H1 (cell line): ENCODE results near the gene PRRX2. TPM values are rescaled to one million over a fixed set of nuclear protein-coding genes. Genes with fewer than 3 reads are reported as not detected.
A peak's percentile ranks its signal among the peaks of the same experiment; 100 is the strongest.

Experiments
- CTCF ChIA-PET: fragments of 300-600 bp; sonication (Branson Sonifier 250); formaldehyde crosslinking; loops from one replicate; lab custom pipeline; 2021; ENCODE audit not compliant: partially characterized antibody; lab: Charles Lee
- POLR2A ChIA-PET: fragments of 300-600 bp; sonication (Branson Sonifier 250); formaldehyde crosslinking; loops from one replicate; lab custom pipeline; 2021; ENCODE audit warnings: inconsistent platforms; ENCODE audit not compliant: partially characterized antibody; lab: Charles Lee
- DNase-seq, 2 experiments: peaks; one replicate each; pipeline versions ENCODE4 v3.0.0 to v3.0.0-alpha.2; 2010 to 2022; ENCODE audit warnings: low spot score in 2 of 2, low read depth in 1 of 2, mixed read lengths in 1 of 2
- FAIRE-seq: peaks from 2 replicates; lab custom pipeline; 2011; peaks lifted over from hg19 to GRCh38; lab: Jason Lieb, UNC
- H2AFZ ChIP-seq: 2 replicates; pipeline ENCODE4 v1.8.1; 2012; ENCODE audit warnings: low read length, inconsistent platforms
- H2AK5ac ChIP-seq: 2 replicates; pipeline ENCODE4 v1.6.1; 2013; ENCODE audit warnings: low read depth, low read length
- H2BK120ac ChIP-seq: replicated peaks from 2 replicates; pipeline ENCODE3; 2013; ENCODE audit warnings: low read depth, low read length, inconsistent platforms
- H2BK12ac ChIP-seq: 2 replicates; pipeline ENCODE4 v1.6.1; 2013; ENCODE audit warnings: low read depth, low read length
- H2BK15ac ChIP-seq: 2 replicates; pipeline ENCODE4 v1.6.1; 2013; ENCODE audit warnings: low read length
- H2BK20ac ChIP-seq: 2 replicates; pipeline ENCODE4 v1.6.1; 2013; ENCODE audit warnings: low read length
- H2BK5ac ChIP-seq: 2 replicates; pipeline ENCODE4 v1.6.1; 2013; ENCODE audit warnings: low read depth, low read length
- H3K14ac ChIP-seq: 2 replicates; pipeline ENCODE4 v1.6.1; 2013; ENCODE audit warnings: inconsistent platforms; ENCODE audit not compliant: insufficient read length
- H3K18ac ChIP-seq: 2 replicates; pipeline ENCODE4 v1.6.1; 2013; ENCODE audit warnings: low read length; ENCODE audit errors: extremely low read depth
- H3K23ac ChIP-seq: 2 replicates; pipeline ENCODE4 v1.6.1; 2013; ENCODE audit warnings: inconsistent platforms; ENCODE audit not compliant: insufficient read length
- H3K23me2 ChIP-seq: 2 replicates; pipeline ENCODE4 v1.6.1; 2013; ENCODE audit warnings: low read depth, low read length
- H3K27ac ChIP-seq: 2 replicates; pipeline ENCODE4 v1.6.1; 2011; ENCODE audit warnings: low read depth, low read length, inconsistent platforms
- H3K27me3 ChIP-seq, 4 experiments: replicated peaks in 1 of 4; 1 replicate in 1 of 4; 2 replicates in 3 of 4; pipeline versions ENCODE4 v1.6.1 to v1.8.1; 2011 to 2013; ENCODE audit warnings: low read length in 3 of 4, mild to moderate bottlenecking in 3 of 4, inconsistent platforms in 2 of 4, mixed read lengths in 2 of 4, moderate library complexity in 1 of 4; ENCODE audit not compliant: control insufficient read depth in 3 of 4, insufficient read depth in 3 of 4; ENCODE audit errors: extremely low read depth in 1 of 4
- H3K36me3 ChIP-seq, 4 experiments: 2 replicates each; pipeline versions ENCODE4 v1.6.1 to v1.8.1; 2011 to 2013; ENCODE audit warnings: mild to moderate bottlenecking in 4 of 4, low read length in 3 of 4, moderate library complexity in 2 of 4, control low read depth in 1 of 4, inconsistent platforms in 1 of 4; ENCODE audit not compliant: insufficient read depth in 4 of 4, control insufficient read depth in 2 of 4
- H3K4ac ChIP-seq: replicated peaks from 2 replicates; pipeline ENCODE3; 2013; ENCODE audit warnings: low read length, low read depth, mixed read lengths, inconsistent platforms; ENCODE audit not compliant: insufficient read length
- H3K4me1 ChIP-seq, 4 experiments: replicated peaks in 1 of 4; 1 replicate in 1 of 4; 2 replicates in 3 of 4; pipeline versions ENCODE4 v1.6.1 to v1.8.1; 2011 to 2013; ENCODE audit warnings: low read length in 3 of 4, inconsistent platforms in 2 of 4, mixed read lengths in 1 of 4; ENCODE audit not compliant: insufficient read depth in 4 of 4, control insufficient read depth in 3 of 4
- H3K4me2 ChIP-seq, 2 experiments: 2 replicates each; pipeline versions ENCODE4 v1.6.1 to v1.8.1; 2011 to 2013; ENCODE audit warnings: low read depth in 2 of 2, low read length in 2 of 2, control low read depth in 1 of 2, inconsistent platforms in 1 of 2, mild to moderate bottlenecking in 1 of 2; ENCODE audit not compliant: insufficient read depth in 1 of 2
- H3K4me3 ChIP-seq, 4 experiments: fragments of 200-600, 300-600 bp in 1 of 4; sonication (generic), shearing (Covaris generic), sonication (Bioruptor Twin) in 1 of 4; 2 replicates each; pipeline versions ENCODE4 v1.5.1 to v1.8.1; 2011 to 2016; ENCODE audit warnings: low read length in 4 of 4, low read depth in 3 of 4, control low read depth in 2 of 4, inconsistent platforms in 2 of 4, mild to moderate bottlenecking in 2 of 4, mixed read lengths in 1 of 4, moderate library complexity in 1 of 4; ENCODE audit not compliant: insufficient read depth in 2 of 4; ENCODE audit errors: extremely low read depth in 1 of 4
- H3K56ac ChIP-seq: replicated peaks from 2 replicates; pipeline ENCODE3; 2013; ENCODE audit warnings: low read depth, mild to moderate bottlenecking, mixed read lengths, low read length, inconsistent platforms; ENCODE audit not compliant: insufficient read length
- H3K79me1 ChIP-seq: 2 replicates; pipeline ENCODE4 v1.6.1; 2013; ENCODE audit warnings: low read depth, low read length, control low read depth
- H3K79me2 ChIP-seq, 2 experiments: 2 replicates each; pipeline versions ENCODE4 v1.6.1 to v1.8.1; 2012 to 2013; ENCODE audit warnings: low read length in 2 of 2, mild to moderate bottlenecking in 2 of 2, inconsistent platforms in 1 of 2; ENCODE audit not compliant: insufficient read depth in 2 of 2, control insufficient read depth in 1 of 2
- H3K9ac ChIP-seq, 4 experiments: replicated peaks in 1 of 4; 1 replicate in 1 of 4; 2 replicates in 3 of 4; pipeline versions ENCODE4 v1.6.1 to v1.8.1; 2011 to 2013; ENCODE audit warnings: low read depth in 3 of 4, low read length in 3 of 4, control low read depth in 2 of 4, mild to moderate bottlenecking in 2 of 4, moderate library complexity in 2 of 4, inconsistent platforms in 1 of 4; ENCODE audit errors: extremely low read depth in 1 of 4
- H3K9me3 ChIP-seq, 2 experiments: 2 replicates each; pipeline versions ENCODE4 v1.6.1 to v1.8.1; 2012 to 2013; ENCODE audit warnings: mild to moderate bottlenecking in 2 of 2, moderate library complexity in 2 of 2, control low read depth in 1 of 2, inconsistent platforms in 1 of 2, low read depth in 1 of 2, low read length in 1 of 2, mixed read lengths in 1 of 2; ENCODE audit not compliant: insufficient read depth in 2 of 2
- H4K20me1 ChIP-seq, 2 experiments: replicated peaks in 1 of 2; 2 replicates each; pipeline versions ENCODE3 to v1.8.1; 2011 to 2013; ENCODE audit warnings: inconsistent platforms in 2 of 2, low read length in 2 of 2, mild to moderate bottlenecking in 1 of 2; ENCODE audit not compliant: insufficient read depth in 2 of 2, control insufficient read depth in 1 of 2
- H4K5ac ChIP-seq: 2 replicates; pipeline ENCODE4 v1.6.1; 2013; ENCODE audit warnings: low read length, low read depth, mixed read lengths, inconsistent platforms; ENCODE audit not compliant: insufficient read length
- H4K8ac ChIP-seq: 2 replicates; pipeline ENCODE4 v1.8.0; 2013; ENCODE audit warnings: mild to moderate bottlenecking, moderate library complexity, low read length, inconsistent platforms; ENCODE audit not compliant: insufficient read depth; ENCODE audit errors: extremely low read depth
- H4K91ac ChIP-seq: replicated peaks from 2 replicates; pipeline ENCODE3; 2013; ENCODE audit warnings: low read length, mixed read lengths, inconsistent platforms; ENCODE audit not compliant: insufficient read length
- BACH1 ChIP-seq: IDR thresholded peaks from 2 replicates; pipeline ENCODE4 v1.6.1; 2012; ENCODE audit warnings: low read length, improper control_type of control experiment
- CHD1 ChIP-seq: IDR thresholded peaks from 2 replicates; pipeline ENCODE4 v1.6.1; 2012; ENCODE audit warnings: low read depth, low read length, improper control_type of control experiment
- HDAC2 ChIP-seq, 2 experiments: fragments of 300-600 bp in 1 of 2; sonication (generic) in 1 of 2; IDR thresholded peaks; 2 replicates each; pipeline ENCODE4 v1.6.1; 2011 to 2012; ENCODE audit warnings: low read depth in 2 of 2, low read length in 2 of 2, mild to moderate bottlenecking in 2 of 2, moderate library complexity in 2 of 2, borderline replicate concordance in 1 of 2, inconsistent platforms in 1 of 2
- JUN ChIP-seq: IDR thresholded peaks from 2 replicates; pipeline ENCODE4 v1.6.1; 2011; ENCODE audit warnings: low read depth, mild to moderate bottlenecking, improper control_type of control experiment, low read length
- NRF1 ChIP-seq: IDR thresholded peaks from 2 replicates; pipeline ENCODE4 v1.6.1; 2011; ENCODE audit warnings: mild to moderate bottlenecking, low read depth, low read length, improper control_type of control experiment
- POU5F1 ChIP-seq: IDR thresholded peaks from 2 replicates; pipeline ENCODE4 v1.6.1; 2011; ENCODE audit warnings: low read depth, mild to moderate bottlenecking, low read length, moderate library complexity
- RFX5 ChIP-seq: IDR thresholded peaks from 2 replicates; pipeline ENCODE4 v1.6.1; 2011; ENCODE audit warnings: low read depth, low read length, improper control_type of control experiment, borderline replicate concordance
- SP1 ChIP-seq: IDR thresholded peaks from 2 replicates; pipeline ENCODE4 v1.6.1; 2011; ENCODE audit warnings: low read depth, low read length
- SRF ChIP-seq: IDR thresholded peaks from 2 replicates; pipeline ENCODE4 v1.6.1; 2011; ENCODE audit warnings: mild to moderate bottlenecking, low read depth, low read length, moderate library complexity
- TCF12 ChIP-seq: IDR thresholded peaks from 2 replicates; pipeline ENCODE4 v1.6.1; 2011; ENCODE audit warnings: low read depth, mild to moderate bottlenecking, low read length
- TEAD4 ChIP-seq: IDR thresholded peaks from 2 replicates; pipeline ENCODE4 v1.6.1; 2012; ENCODE audit warnings: low read depth, low read length, inconsistent platforms, mixed read lengths
- WGBS, 2 experiments: shearing (Covaris generic) in 1 of 2; methylation state at CpG; one replicate each; pipeline versions ENCODE4 v1.1.6 to v1.1.7; 2013 to 2015; ENCODE audit warnings: low lambda C conversion rate in 2 of 2, mixed read lengths in 2 of 2, inconsistent platforms in 1 of 2, low coverage in 1 of 2, missing lambda C conversion rate in 1 of 2; ENCODE audit not compliant: insufficient replicate concordance in 2 of 2, insufficient coverage in 1 of 2, insufficient read length in 1 of 2; ENCODE audit errors: extremely low coverage in 1 of 2, missing lambda C conversion rate in 1 of 2; 5-methylcytosine and 5-hydroxymethylcytosine counted together
- polyA plus RNA-seq, 7 experiments: library from polyadenylated mRNA; depleted of rRNA in 3 of 7; stranded (reverse) in 5 of 7; unstranded in 2 of 7; fragments of >200 nt in 5 of 7; fragments of 200-250 nt in 2 of 7; gene quantifications; 1 replicate in 5 of 7; 2 replicates in 1 of 7; 4 replicates in 1 of 7; pipeline versions ENCODE4 v1.2.1 to v1.2.3, GENCODE V29; 2011 to 2013; ENCODE audit warnings: missing spikeins in 2 of 7, mixed read lengths in 2 of 7
- total RNA-seq: library from RNA; stranded (reverse); fragmentation: NEBNext Ultra II Directional; extraction: Animal tissue kit (Norgen Biotek cat#: 25700); gene quantifications from 2 replicates; pipeline ENCODE4 v1.2.1, GENCODE V29; 2021
- TF ChIP-seq, protein P1 (sequence below): IDR thresholded peaks from 2 replicates; pipeline ENCODE4 v1.6.1; 2012; ENCODE audit warnings: low read length, inconsistent platforms

PRRX2 gene
- total and polyA plus RNA-seq, 2 of the 8 experiments (the other 6 are each of a cell fraction or from before 2014, with no cell fraction given): 5.8 to 9.2 TPM

DNA sequence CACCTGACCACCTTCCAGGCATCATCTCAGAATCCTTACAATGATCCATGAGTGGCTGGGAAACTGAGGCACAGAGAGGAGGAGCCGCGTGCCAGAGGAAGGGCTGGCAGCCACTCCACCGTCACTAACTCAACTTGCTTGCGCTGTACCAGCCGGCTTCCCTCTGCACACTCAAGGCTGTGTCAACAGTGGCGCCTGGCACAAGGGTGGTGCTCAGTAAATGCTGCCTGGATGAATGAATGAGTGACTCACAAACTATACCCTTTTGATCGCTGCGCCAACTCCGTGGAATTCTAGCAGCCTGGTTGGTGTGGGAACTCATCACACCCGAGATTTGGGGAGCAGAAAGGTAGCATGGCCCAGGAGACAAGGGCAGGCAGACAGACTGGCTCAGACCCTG is 21.9 kb downstream of the PRRX2 start:
- no peak overlapping the region for H2AFZ ChIP-seq
- no peak overlapping the region for H3K18ac ChIP-seq
- H3K23me2 ChIP-seq: no peaks in the 10 kb centered on the region
- FAIRE-seq: no peak
- H4K5ac ChIP-seq: no peak overlapping the region
- 0 out of 2 replicates have a peak overlapping the region, but pooled peaks have one; percentile 40 for H2AK5ac ChIP-seq
- ChIA-PET POLR2A (interaction anchor here (1.7 kb wide), 1 partner anchor 12 kb away, joined by 3 read pairs; no protein-coding TSS in a partner anchor), CTCF (interaction anchor here (1.1 kb wide), 2 partner anchors 11 to 31 kb away, joined by 3 read pairs; no protein-coding TSS in a partner anchor)
- no peak for DNase-seq
- H3K4me3 ChIP-seq: no peak overlapping the region
- no peaks in the 10 kb centered on the region for H3K27me3 ChIP-seq
- no peak overlapping the region for H3K27ac ChIP-seq
- H3K56ac ChIP-seq: no peak overlapping the region
- no peak overlapping the region for H4K8ac ChIP-seq
- no peak overlapping the region for H3K4me2 ChIP-seq
- no peaks in the 10 kb centered on the region for H3K36me3 ChIP-seq
- no peak overlapping the region for H3K23ac ChIP-seq
- no peak overlapping the region for H2BK20ac ChIP-seq
- H3K4me1 ChIP-seq: no peaks in the 10 kb centered on the region; a peak in 1 of 7 replicates
- no peaks in the 10 kb centered on the region for H4K20me1 ChIP-seq
- 0 out of 2 replicates have a peak overlapping the region, but pooled peaks have one; percentile 60 for H2BK12ac ChIP-seq
- H4K91ac ChIP-seq: no peak overlapping the region
- H2BK120ac ChIP-seq: no peak overlapping the region
- H3K4ac ChIP-seq: no peak overlapping the region
- H3K14ac ChIP-seq: no peak overlapping the region
- peak overlapping the region; percentile 88; the same call in 1 of the 2 replicates for H2BK15ac ChIP-seq
- H2BK5ac ChIP-seq: no peak overlapping the region
- H3K9ac ChIP-seq: no peak overlapping the region; a peak in 1 of 7 replicates
- WGBS, 2 experiments: 78% methylated on average over 10 of the region's 10 CpGs; no CpG with 5 or more reads in 1 of the 2 experiments
- H3K79me2 ChIP-seq: no peaks in the 10 kb centered on the region
- no peaks in the 10 kb centered on the region for H3K9me3 ChIP-seq
- H3K79me1 ChIP-seq: no peaks in the 10 kb centered on the region
- TF ChIP-seq TCF12 (no peak), JUN (no peak), HDAC2 (IDR thresholded peaks at IDR 0.05; ENCODE audit: borderline replicate concordance in 1 of 2, low read depth in 2 of 2, low read length in 2 of 2) (no peak), NRF1 (no peak), BACH1 (no peak), TEAD4 (no peak), RFX5 (no peak), CHD1 (no peak), POU5F1 (no peak), SP1 (no peak), SRF (no peak)
- TF ChIP-seq, protein P1, sequence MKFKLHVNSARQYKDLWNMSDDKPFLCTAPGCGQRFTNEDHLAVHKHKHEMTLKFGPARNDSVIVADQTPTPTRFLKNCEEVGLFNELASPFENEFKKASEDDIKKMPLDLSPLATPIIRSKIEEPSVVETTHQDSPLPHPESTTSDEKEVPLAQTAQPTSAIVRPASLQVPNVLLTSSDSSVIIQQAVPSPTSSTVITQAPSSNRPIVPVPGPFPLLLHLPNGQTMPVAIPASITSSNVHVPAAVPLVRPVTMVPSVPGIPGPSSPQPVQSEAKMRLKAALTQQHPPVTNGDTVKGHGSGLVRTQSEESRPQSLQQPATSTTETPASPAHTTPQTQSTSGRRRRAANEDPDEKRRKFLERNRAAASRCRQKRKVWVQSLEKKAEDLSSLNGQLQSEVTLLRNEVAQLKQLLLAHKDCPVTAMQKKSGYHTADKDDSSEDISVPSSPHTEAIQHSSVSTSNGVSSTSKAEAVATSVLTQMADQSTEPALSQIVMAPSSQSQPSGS: no peak
